GM03348 (cell line): ENCODE data around the gene TMEM255B.

Source experiments
- DNase-seq: peaks from one replicate; pipeline ENCODE4 v3.0.0; 2012; ENCODE audit warnings: low spot score

Gene TMEM255B

DNA sequence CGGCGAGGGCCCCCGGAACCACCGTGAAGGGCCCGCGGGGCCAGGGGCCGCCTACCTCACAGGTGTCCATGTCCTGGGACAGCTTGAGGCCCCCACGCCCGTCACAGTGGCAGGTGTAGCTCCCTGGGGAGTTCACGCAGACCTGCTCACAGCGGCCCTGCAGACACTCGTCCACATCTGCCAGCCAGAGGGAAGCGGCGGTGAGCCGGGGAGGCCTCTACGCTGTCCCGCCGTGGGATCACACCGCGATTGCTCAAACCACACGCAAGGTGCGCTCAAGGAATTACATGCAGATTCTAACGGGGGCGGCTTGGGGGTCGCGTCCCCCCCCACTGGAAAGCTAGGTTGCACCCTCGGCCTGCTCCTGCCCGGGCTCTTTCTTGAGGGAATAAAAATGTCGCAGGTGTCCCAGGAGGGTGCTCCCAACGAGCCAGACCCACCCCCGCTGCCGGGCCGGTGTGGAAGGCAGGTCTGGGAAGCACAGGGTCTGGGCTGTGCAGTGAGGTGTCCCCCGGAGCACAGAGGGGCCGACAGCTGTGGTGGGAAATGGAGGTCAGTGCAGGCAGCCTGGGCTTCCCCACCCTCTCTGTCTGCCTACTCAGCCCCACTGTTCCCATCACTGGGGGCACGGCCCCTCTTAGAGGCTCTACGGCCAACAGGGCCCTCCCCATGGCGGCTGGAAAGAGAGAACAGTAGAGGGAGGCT lies 75.6 kb downstream of the TMEM255B start:
- DNase-seq, result no peak

DNA sequence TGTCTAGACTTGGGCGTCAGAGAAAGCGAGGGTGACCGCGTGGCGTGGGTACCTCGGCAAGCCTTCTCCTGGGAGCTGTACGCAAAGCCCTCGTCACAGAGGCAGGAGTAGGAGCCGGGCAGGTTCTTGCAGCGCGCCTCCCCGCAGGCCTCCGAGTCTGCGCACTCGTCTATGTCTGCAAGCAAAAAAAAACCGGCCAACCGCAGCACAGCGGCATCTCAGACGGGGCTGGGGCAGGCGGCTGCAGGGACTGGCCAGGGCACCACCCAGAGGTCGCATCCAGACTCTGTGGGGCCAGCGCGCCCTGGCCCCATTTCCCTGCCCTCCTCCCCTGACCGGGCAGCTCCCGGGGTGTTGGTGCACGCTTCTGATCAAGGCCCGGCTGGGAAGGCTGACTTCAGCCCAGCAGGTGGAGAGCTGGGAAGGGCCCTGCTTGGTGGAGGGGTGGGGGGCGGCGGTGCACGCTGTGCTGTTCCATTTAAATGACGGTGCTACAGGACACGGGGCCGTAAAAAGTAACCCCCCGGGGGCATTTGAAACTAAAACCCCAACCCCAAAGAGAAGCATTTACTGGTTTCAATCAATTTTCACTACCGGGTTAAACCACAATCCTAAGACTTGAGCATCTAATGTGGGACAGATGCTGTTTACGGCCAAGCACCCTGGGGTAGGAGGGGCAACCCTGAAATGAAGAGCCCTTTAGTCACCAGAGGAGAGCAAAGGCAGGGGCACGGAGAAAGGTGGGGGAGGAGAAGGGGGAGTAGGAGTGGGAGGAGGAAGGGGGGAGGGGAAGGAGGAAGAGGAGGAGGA lies 76.6 kb downstream of the TMEM255B start:
- peak; percentile 84 for DNase-seq

DNA sequence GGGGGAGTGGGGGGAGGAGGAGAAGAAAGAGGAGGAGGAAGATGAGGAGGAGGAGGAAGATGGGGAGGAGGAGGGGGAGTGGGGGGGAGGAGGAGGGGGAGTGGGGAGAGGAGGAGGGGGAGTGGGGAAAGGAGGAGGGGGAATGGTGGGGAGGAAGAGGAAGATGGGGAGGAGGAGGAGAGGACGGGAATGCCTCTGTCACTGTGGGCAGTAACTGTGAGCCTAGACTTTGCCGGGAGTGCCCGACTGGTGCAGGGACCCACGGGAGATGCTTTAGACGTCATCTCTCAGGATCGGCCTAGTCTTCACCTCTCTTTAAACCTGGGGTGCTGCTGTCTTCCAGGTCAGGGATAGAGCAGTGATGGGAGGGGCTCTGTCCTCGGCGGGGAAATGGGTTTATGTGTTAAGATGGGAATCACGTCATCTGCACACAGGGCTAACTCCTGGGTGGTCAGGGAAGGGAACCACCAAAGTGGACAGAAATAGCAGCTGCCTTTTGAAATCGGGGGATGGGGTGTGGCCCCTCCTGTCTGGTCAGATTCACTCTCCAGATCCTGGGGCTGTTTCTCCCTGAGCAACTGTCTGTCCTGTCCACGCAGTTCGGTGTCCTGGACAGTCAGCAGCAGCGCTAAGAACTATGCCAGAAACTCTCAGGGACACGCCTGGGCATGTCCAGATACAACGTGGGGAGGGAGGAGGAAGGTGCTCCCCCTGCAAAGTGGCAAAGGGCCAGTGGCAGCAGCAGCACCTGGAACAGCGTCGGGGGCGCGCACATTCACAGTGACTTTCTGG lies 77.9 kb downstream of the TMEM255B start:
- DNase-seq, result peak; percentile 82

DNA sequence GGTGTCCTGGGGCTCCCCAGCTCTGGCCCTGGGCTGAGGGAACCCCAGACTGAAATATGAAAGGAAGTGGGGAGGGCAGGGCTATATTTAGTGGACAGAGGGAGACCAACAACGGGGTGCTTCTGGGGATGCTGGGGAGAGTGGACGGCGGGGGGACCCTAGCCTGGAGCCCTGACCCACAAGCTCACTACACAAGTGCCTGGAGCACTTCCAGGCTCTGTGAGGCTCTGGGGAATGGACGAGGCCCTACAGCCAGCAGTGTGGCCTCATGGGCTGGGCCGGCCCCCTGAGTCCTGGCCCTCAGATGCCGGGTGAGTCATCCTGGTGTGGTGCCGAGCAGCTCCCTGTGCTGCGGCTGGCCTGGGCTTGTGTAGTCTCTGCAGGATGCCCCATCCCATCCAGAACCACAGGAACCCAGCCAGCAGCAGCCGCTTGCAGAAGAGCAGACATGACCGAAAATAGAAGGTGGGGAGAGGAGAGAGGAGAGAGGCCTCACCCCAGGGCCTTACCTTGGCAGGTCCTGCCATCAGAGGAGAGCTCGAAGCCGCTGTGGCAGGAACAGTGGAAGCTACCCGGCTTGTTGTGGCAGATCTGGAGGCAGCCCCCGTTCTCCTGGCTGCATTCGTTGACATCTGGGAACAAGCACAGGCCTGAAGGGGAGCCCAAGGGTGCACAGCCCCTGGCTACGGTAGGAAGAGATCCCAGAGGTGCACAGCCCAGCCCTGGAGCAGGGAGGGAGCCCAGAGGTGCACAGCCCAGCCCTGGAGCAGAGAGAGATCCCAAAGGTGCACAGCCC lies 78.7 kb downstream of the TMEM255B start:
- DNase-seq, result peak; percentile 98

DNA sequence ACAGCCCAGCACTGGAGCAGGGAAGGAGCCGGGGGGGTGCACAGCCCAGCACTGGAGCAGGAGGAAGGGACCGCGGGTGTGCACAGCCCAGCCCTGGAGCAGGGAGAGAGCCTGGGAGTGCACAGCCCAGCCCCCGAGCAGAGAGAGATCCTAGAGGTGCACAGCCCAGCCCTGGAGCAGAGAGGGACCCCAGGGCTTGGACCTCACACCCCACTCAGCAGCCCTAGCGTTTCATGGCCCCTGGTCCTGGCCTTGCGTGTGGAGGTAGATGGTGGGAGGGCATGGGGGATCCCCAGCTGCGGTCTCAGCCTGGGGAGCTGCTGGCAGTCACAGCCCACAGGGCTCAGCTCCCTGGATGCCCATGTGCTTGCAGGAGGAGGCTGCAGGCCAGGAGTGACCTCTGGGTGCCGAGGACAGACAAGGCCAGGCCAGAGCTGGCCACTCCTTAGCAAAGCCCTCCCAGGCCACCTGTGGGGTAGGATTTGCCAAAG lies 79.7 kb downstream of the TMEM255B start:
- DNase-seq, result no peak

DNA sequence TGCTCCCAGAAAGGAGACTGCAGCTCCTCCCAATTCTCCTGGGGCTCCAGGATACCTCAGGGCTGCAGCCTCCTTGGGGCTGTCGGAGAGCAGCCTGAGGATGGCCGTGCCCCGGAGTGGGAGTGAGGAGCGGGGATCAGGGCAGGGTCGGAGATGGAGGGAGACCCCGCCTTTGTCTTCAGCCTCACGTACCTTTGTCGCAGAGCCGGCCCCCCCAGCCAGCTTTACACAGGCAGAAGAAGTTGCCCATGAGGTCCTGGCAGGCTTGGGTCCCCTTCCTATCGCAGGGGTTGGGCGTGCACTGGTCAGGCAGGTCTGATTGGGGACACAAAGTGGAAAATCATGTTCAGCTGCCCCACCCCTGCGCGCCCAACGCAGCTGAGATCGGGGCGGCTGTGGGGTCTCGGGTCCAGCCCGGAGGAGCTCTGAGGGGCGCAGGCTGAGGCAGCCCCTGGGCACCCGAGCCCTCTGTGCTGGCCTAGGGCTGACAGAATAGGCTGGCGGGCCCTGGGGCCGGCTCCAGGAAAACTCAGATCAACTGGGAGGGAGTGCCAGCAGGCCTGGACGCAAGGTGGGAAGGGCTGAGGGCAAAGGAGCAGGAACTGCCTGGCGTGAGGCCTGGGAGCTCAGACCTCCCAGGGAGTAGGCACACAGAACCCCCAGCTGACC lies 80.6 kb downstream of the TMEM255B start:
- DNase-seq, result no peak

DNA sequence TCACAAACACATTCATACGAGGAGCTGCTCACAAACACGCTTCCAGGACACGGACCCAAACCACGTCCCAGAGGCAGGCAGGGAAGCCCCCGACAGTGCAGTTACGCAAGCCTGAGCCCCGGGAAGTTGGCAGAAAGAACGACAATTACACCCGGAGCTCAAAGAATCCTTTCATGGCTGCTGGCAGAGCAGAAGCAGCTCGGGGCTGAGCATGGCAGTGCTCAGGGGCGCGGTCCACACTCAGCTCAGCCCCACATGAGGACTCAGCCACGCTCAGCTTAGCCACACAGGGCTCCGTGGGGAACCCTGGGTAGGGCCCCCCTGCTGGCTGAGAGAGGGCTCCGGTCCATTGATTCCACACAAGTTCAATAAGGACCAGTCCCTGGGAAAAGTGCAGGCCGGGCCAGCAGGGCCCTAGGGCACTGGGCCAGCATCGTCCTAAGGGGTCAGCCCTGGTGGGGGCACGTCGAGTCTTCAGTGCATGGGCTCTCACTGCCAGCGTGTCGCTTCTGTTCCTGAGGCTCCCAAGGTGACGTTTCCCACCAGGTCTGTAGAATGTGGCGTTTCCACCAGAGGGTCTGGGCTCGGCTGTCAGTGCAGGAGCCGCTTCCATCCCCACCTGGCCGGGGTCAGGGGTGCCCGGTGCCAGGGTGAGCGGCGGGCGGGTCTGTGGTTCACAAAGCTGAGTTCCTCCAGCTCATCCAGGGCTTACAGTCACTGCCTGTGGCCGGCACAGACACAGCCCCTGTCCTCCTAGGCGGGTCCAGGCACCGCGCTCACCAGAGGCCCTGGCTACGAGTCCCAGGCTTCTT lies 81.7 kb downstream of the TMEM255B start:
- no peak for DNase-seq

- DNase-seq, result no peak
These were observed 82.3 kb downstream of the TMEM255B start for GRCh38 chr13:113841353-113841650.

DNA sequence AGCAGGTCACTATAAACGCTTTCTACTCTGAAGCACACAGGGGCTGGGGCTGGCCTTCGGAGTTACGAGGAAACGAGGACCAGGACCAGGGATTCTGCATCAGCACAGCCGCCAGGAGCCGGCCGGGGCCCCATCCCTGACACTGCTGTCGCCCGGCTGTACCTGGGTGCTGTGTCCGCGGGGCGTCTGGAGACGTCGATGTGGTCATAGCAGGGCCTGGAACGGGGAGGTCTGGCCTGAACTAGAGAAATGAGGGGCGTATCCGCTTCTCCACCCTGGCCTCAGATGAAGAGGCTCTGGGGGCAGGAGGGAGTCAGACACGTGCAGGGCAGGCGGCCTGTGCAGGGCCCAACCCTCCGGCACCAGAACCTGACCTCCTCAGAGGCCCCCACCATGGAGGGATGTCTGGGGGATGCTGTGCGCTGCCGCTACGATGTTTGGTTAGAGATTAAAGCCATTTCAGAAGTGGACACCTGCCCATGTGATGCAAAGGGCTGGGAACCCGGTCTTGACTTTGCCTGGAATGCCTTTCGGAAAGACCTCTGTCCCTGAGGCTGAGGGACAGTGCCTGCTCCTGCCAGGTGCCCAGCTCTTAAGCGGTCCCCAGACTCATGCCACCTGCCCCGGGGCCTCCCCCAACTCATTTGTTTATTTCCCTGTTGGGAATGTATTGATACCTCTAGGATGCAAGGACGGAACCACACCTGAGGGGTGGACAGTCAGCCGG lies 83.5 kb downstream of the TMEM255B start:
- DNase-seq, result no peak

DNA sequence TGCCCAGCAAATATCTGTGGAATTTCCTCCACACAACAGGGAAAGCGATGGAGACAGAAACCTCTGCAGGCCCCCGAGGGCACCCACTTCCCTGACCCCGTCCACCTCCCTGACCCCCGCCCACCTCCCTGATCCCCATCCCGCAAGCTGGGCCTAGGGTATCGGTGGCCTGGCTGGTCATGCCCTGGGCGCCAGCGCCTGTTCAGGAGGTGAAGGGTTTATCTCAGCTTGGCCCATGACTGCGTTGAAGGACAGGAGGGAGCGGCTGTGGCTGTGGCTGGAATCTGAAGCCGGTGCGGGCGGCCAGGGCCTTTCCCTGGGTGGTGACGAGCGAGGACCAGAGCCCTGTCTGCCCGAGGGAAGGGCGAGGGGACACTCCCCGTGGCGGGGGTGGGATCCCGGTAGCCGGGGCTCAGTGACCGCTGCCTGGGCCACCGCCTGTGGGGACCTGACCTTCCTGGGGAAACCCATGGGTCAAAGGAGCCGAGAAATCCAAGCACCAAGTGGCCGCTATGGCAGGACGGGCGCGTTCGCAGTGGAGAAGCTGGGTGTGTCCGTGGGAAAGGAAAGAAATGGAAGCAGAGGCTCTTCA lies 84.1 kb downstream of the TMEM255B start:
- DNase-seq, result no peak

DNA sequence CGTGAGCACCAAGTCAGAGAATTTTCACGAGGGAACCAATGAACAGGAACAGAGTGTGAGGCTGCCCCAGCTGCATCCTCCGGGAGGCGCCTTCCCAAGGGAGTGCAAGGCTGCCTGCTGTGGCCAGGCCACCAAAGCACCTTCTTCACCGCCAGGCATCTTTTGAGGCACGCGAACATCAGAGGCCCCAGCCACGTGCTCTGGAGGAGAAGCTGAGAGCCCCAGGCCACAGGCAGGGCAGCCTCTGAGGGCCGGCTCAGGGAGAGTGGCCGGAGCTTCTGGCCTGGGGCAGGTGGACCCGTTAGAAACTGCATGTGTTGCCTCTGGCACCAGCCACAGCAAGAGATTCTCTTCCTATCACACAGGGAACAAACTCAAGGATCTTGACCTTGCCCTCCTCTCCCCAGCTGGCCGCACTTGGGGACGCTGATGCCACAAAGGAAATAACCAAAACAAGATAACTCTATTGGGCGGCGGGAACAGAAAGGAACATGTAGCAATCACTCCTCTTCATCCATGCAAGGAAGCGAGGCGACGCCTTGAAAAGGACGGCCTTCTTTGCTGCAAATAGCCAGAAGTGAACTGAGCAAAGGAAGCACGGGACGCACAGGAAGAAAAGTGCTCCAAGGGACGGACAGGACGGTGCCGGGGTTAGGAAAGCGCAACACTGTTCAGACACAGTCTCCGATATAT lies 85.0 kb downstream of the TMEM255B start:
- DNase-seq, result no peak

DNA sequence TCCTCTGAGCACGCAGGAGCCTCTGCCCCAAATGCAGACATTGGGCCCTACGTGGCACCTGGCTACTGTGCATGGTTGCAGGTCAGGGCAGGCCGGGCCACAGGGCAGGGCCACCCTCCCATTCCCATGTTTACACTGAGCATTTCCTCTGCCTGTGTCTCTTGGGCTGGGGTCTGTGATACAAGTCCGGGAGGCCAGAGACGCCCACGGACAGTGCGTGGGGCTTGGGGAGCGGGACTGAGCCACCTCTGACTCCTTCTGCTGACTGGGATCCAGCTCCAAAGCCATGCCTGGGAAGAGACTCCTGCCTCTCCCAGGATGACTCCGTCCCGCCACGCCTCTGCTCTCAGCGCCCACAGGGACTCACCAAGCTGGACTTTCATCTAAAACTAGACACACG lies 86.0 kb downstream of the TMEM255B start:
- no peak for DNase-seq

- no peak for DNase-seq
These were observed 87.0 kb downstream of the TMEM255B start for GRCh38 chr13:113845723-113846635.

DNA sequence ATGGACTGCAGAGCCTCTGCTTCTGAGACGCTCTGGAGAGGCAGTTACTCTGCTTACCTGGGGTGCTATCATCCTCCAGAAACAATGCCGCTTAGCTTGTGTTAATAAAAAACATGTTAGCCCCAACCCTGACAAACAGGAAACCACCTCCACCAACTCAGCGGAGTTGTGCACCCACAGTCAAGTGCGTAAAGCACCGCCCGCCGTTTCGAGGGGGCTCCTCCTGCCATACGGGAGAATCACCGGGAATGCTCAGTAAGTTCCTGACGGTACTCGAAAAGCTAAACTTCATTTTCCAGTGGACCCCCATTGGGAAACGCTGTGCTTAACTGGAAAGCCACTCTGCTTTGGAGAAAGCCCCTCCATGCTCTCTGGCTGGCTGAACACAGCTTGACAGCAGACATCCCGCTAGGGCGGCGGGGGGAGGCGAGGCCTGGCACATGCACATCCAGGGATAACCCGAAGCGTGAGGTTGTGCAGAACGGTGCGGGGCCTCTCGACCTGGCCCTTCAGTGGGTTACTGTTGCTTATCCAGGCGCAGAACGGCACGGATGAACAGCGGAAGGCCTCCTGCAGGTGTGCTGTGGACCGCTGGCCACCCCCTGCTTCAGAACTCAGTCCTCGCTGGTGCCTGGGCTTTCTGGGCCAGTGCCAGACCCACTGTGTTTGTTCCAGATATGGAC lies 87.8 kb downstream of the TMEM255B start:
- no peak for DNase-seq

- DNase-seq, result no peak
These were observed 89.0 kb downstream of the TMEM255B start for GRCh38 chr13:113848020-113848419.

GRCh38 chr13:113848431-113849260 lies 89.6 kb downstream of the TMEM255B start:
- no peak for DNase-seq
